GM12878 (cell line): ENCODE data around the gene CD84. TPM values are rescaled to one million over a fixed set of nuclear protein-coding genes. Genes with fewer than 3 reads are reported as not detected.

ENCODE experiments used
- ATAC-seq: fragments of 200-7000 bp; cut with Tn5 transposase; 3 replicates; pipeline ENCODE4 v1.9.1; 2020; ENCODE audit warnings: mild to moderate bottlenecking, moderate library complexity
- BruUV-seq: library from RNA; stranded (reverse); fragments of 400-500 nt; replicated peaks from 2 replicates; lab custom pipeline; 2021; lab: Mats Ljungman, UMichigan
- CTCF ChIA-PET: fragments of 300-600 bp; sonication (Branson Sonifier 250); formaldehyde crosslinking; extraction: SDS; loops from one replicate; lab custom pipeline; 2021; ENCODE audit warnings: inconsistent platforms; lab: Yijun Ruan, JAX
- POLR2A ChIA-PET: fragments of 350-600 bp; formaldehyde crosslinking; extraction: SDS; loops from one replicate; lab custom pipeline; 2021; ENCODE audit warnings: inconsistent platforms; lab: Charles Lee
- RAD21 ChIA-PET: fragments of 300-600 bp; sonication (Branson Sonifier 250); formaldehyde crosslinking; loops from one replicate; lab custom pipeline; 2023; ENCODE audit warnings: antibody characterized with exemption; ENCODE audit not compliant: unreplicated experiment; lab: Charles Lee
- SMC1A ChIA-PET: fragments of 300-600 bp; sonication (Branson Sonifier 250); formaldehyde crosslinking; loops from one replicate; lab custom pipeline; 2023; ENCODE audit not compliant: unreplicated experiment, uncharacterized antibody; lab: Charles Lee
- DNase-seq: peaks from one replicate; pipeline ENCODE4 v3.0.0-alpha.2; 2011; ENCODE audit warnings: low read depth, low spot score
- FAIRE-seq: peaks from 3 replicates; lab custom pipeline; 2011; peaks lifted over from hg19 to GRCh38; lab: Jason Lieb, UNC
- H2AFZ ChIP-seq: 2 replicates; pipeline ENCODE4 v1.6.0; 2011; ENCODE audit warnings: low read depth, low read length, control low read depth; ENCODE audit not compliant: control insufficient read depth
- H3K27ac ChIP-seq: 2 replicates; pipeline ENCODE4 v1.5.1; 2011; ENCODE audit warnings: control low read depth; ENCODE audit not compliant: control insufficient read depth, insufficient read depth
- H3K27me3 ChIP-seq, 2 experiments: replicated peaks in 1 of 2; 2 replicates each; pipeline versions ENCODE4 v1.6.0 to v1.6.1; 2011; ENCODE audit warnings: low read length in 1 of 2; ENCODE audit not compliant: control insufficient read depth in 2 of 2, insufficient read depth in 2 of 2
- H3K36me3 ChIP-seq, 2 experiments: 2 replicates each; pipeline ENCODE4 v1.5.1; 2011; ENCODE audit warnings: low read length in 1 of 2; ENCODE audit not compliant: control insufficient read depth in 2 of 2, insufficient read depth in 2 of 2
- H3K4me1 ChIP-seq: 2 replicates; pipeline ENCODE4 v1.6.1; 2011; ENCODE audit warnings: mild to moderate bottlenecking, low read length, moderate library complexity, mixed read lengths; ENCODE audit not compliant: control insufficient read depth, insufficient read depth
- H3K4me2 ChIP-seq: 2 replicates; pipeline ENCODE4 v1.6.0; 2011; ENCODE audit warnings: control low read depth; ENCODE audit not compliant: control insufficient read depth, insufficient read depth
- H3K4me3 ChIP-seq: fragments of 200-600 bp; sonication (generic); 2 replicates; pipeline ENCODE4 v1.5.1; 2016
- H3K79me2 ChIP-seq: 2 replicates; pipeline ENCODE4 v1.6.0; 2011; ENCODE audit warnings: low read length; ENCODE audit not compliant: control insufficient read depth, insufficient read depth
- H3K9ac ChIP-seq: 2 replicates; pipeline ENCODE4 v1.8.0; 2011; ENCODE audit warnings: low read length, control low read depth, mixed read lengths; ENCODE audit not compliant: control insufficient read depth, insufficient read depth
- H3K9me3 ChIP-seq: replicated peaks from 3 replicates; pipeline ENCODE4 v1.5.1; 2011; ENCODE audit warnings: mild to moderate bottlenecking, low read length; ENCODE audit not compliant: control insufficient read depth, insufficient read depth
- H4K20me1 ChIP-seq: 2 replicates; pipeline ENCODE4 v1.6.0; 2011; ENCODE audit not compliant: control insufficient read depth, insufficient read depth
- ASH2L ChIP-seq: fragments of 300-600, 200-600 bp; sonication (generic); IDR thresholded peaks from 2 replicates; pipeline ENCODE4 v1.6.1; 2017; ENCODE audit warnings: low read depth, mild to moderate bottlenecking, borderline replicate concordance
- BHLHE40 ChIP-seq, 2 experiments: fragments of 450-650 bp in 1 of 2; IDR thresholded peaks; 2 replicates each; pipeline ENCODE4 v1.6.1; 2011 to 2017; ENCODE audit warnings: low read depth in 2 of 2, borderline replicate concordance in 1 of 2, improper control_type of control experiment in 1 of 2, low read length in 1 of 2, mild to moderate bottlenecking in 1 of 2
- CREB1 ChIP-seq: IDR thresholded peaks from 2 replicates; pipeline ENCODE4 v1.6.1; 2012; ENCODE audit warnings: low read depth, mild to moderate bottlenecking, inconsistent platforms
- EED ChIP-seq: sonication (generic); IDR thresholded peaks from 2 replicates; pipeline ENCODE4 v1.6.1; 2016; ENCODE audit warnings: antibody characterized with exemption, low read depth
- FOXK2 ChIP-seq: fragments of 450-650 bp; IDR thresholded peaks from 2 replicates; pipeline ENCODE4 v1.6.1; 2017; ENCODE audit warnings: mild to moderate bottlenecking, moderate library complexity
- HDGF ChIP-seq: fragments of 450-650 bp; IDR thresholded peaks from 2 replicates; pipeline ENCODE4 v1.6.1; 2016; ENCODE audit warnings: antibody characterized with exemption
- MTA2 ChIP-seq: fragments of 450-650 bp; IDR thresholded peaks from 2 replicates; pipeline ENCODE4 v1.6.1; 2016; ENCODE audit warnings: low read depth, mild to moderate bottlenecking, moderate library complexity
- POLR2A ChIP-seq: IDR thresholded peaks from 2 replicates; pipeline ENCODE4 v1.6.1; 2011; ENCODE audit warnings: low read depth, mild to moderate bottlenecking, low read length
- POLR2AphosphoS5 ChIP-seq: IDR thresholded peaks from 2 replicates; pipeline ENCODE4 v1.6.1; 2011; ENCODE audit warnings: mild to moderate bottlenecking, low read length, inconsistent platforms
- RAD21 ChIP-seq: IDR thresholded peaks from 2 replicates; pipeline ENCODE4 v1.6.1; 2011; ENCODE audit warnings: mild to moderate bottlenecking, low read depth, low read length, moderate library complexity; ENCODE audit not compliant: insufficient read depth
- STAT3 ChIP-seq: IDR thresholded peaks from 2 replicates; pipeline ENCODE4 v1.6.1; 2011; ENCODE audit warnings: low read depth, low read length, improper control_type of control experiment
- TCF7 ChIP-seq: IDR thresholded peaks from 2 replicates; pipeline ENCODE4 v1.6.1; 2014; ENCODE audit warnings: antibody characterized with exemption, borderline replicate concordance
- ZSCAN29 ChIP-seq: fragments of 450-650 bp; IDR thresholded peaks from 2 replicates; pipeline ENCODE4 v1.6.1; 2017; ENCODE audit warnings: mild to moderate bottlenecking, moderate library complexity
- WGBS: methylation state at CpG from one replicate; pipeline ENCODE4 v1.1.6; 2016; ENCODE audit warnings: low lambda C conversion rate; ENCODE audit not compliant: insufficient replicate concordance, insufficient coverage; ENCODE audit errors: missing lambda C conversion rate; 5-methylcytosine and 5-hydroxymethylcytosine counted together
- in situ Hi-C: fragments of 300-500 bp; cut with MboI; formaldehyde crosslinking; loops from 9 replicates; pipeline ENCODE4 v1.14.3; 2018; ENCODE audit warnings: mixed read lengths
- intact Hi-C: fragments of 100-400 bp; cut with micrococcal nuclease; formaldehyde crosslinking; loops from one replicate; pipeline ENCODE4 v1.14.2; 2022; ENCODE audit not compliant: unreplicated experiment
- polyA plus RNA-seq, 11 experiments: library from polyadenylated mRNA; depleted of rRNA in 4 of 11; unstranded in 6 of 11; stranded (reverse) in 5 of 11; fragments of >200 nt; fragmentation: Nextera tagmentation in 4 of 11; fragmentation: Illumina TruSeq in 1 of 11; extraction: Ambion mirVana in 4 of 11; extraction: Trizol in 1 of 11; gene quantifications; 1 replicate in 1 of 11; 2 replicates in 10 of 11; pipeline versions ENCODE4 v1.2.1 to v1.2.3, GENCODE V29; 2011 to 2016; ENCODE audit warnings: inconsistent platforms in 2 of 11, missing spikeins in 2 of 11, low read depth in 1 of 11
- total RNA-seq, 4 experiments: library from RNA; depleted of rRNA in 3 of 4; stranded (reverse); fragments of >200 nt in 3 of 4; fragmentation: Illumina TruSeq in 1 of 4; extraction: Trizol in 1 of 4; gene quantifications; 2 replicates each; pipeline versions ENCODE4 v1.2.1 to v1.2.3, GENCODE V29; 2013 to 2021
- TF ChIP-seq, protein P1 (sequence below): IDR thresholded peaks from 2 replicates; pipeline ENCODE4 v1.6.1; 2012; ENCODE audit warnings: low read depth, low read length, improper control_type of control experiment
- TF ChIP-seq, protein P2 (sequence below): IDR thresholded peaks from 2 replicates; pipeline ENCODE4 v1.6.1; 2012; ENCODE audit warnings: mild to moderate bottlenecking, low read depth, low read length
- TF ChIP-seq, protein P3 (sequence below): IDR thresholded peaks from 2 replicates; pipeline ENCODE4 v1.6.1; 2011; ENCODE audit warnings: low read depth, mild to moderate bottlenecking, low read length, moderate library complexity, borderline replicate concordance; ENCODE audit errors: extremely low read depth

CD84 gene
- total and polyA plus RNA-seq, 10 of the 15 experiments (the other 5 are each of a cell fraction or from before 2014, with no cell fraction given): 3.4 to 20.3 (median 11.7) TPM

DNA sequence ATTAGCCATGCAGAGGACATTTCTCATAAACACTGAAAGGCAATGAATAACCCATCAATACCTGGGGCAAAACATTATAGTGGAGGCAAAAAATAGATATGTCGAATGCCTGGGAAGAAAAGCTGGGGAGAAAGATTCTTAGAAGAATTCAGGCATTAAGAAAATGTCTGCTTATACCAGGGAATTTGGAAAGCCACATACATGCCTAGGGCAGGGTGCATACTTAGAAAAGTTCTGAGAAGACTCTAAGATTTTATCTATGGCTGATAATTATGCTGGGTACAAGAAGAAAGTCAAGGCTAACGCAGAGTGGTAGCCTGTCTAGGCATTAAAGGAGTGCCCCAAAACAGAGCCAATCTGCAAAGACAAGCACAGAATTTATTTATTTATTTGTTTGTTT lies 74.6 kb downstream of the CD84 start:
- H3K4me3 ChIP-seq: no peak overlapping the region
- H3K79me2 ChIP-seq: peaks cover 41% of the 10 kb centered on the region
- SMC1A ChIA-PET: interaction anchor here (0.8 to 2.6 kb wide), 4 partner anchors 10 to 51 kb away, joined by 3 to 10 read pairs (median 4); no protein-coding TSS in a partner anchor
- intact Hi-C loops (no loop called here), in situ Hi-C loops (no loop called here)
- H3K27ac ChIP-seq: no peak overlapping the region
- CTCF ChIA-PET: no interaction called here
- no peak for TF ChIP-seq POLR2A
- no peak for TF ChIP-seq EED
- no peak for TF ChIP-seq CREB1
- no peak for TF ChIP-seq ZSCAN29
- no peak for TF ChIP-seq RAD21
- TF ChIP-seq MTA2: no peak
- TF ChIP-seq POLR2AphosphoS5: no peak
- TF ChIP-seq FOXK2: no peak
- TF ChIP-seq, protein P1, sequence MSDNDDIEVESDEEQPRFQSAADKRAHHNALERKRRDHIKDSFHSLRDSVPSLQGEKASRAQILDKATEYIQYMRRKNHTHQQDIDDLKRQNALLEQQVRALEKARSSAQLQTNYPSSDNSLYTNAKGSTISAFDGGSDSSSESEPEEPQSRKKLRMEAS: no peak
- no peak for TF ChIP-seq TCF7
- TF ChIP-seq, protein P2, sequence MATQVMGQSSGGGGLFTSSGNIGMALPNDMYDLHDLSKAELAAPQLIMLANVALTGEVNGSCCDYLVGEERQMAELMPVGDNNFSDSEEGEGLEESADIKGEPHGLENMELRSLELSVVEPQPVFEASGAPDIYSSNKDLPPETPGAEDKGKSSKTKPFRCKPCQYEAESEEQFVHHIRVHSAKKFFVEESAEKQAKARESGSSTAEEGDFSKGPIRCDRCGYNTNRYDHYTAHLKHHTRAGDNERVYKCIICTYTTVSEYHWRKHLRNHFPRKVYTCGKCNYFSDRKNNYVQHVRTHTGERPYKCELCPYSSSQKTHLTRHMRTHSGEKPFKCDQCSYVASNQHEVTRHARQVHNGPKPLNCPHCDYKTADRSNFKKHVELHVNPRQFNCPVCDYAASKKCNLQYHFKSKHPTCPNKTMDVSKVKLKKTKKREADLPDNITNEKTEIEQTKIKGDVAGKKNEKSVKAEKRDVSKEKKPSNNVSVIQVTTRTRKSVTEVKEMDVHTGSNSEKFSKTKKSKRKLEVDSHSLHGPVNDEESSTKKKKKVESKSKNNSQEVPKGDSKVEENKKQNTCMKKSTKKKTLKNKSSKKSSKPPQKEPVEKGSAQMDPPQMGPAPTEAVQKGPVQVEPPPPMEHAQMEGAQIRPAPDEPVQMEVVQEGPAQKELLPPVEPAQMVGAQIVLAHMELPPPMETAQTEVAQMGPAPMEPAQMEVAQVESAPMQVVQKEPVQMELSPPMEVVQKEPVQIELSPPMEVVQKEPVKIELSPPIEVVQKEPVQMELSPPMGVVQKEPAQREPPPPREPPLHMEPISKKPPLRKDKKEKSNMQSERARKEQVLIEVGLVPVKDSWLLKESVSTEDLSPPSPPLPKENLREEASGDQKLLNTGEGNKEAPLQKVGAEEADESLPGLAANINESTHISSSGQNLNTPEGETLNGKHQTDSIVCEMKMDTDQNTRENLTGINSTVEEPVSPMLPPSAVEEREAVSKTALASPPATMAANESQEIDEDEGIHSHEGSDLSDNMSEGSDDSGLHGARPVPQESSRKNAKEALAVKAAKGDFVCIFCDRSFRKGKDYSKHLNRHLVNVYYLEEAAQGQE: no peak
- no peak for TF ChIP-seq HDGF
- TF ChIP-seq, protein P3, sequence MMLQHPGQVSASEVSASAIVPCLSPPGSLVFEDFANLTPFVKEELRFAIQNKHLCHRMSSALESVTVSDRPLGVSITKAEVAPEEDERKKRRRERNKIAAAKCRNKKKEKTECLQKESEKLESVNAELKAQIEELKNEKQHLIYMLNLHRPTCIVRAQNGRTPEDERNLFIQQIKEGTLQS: no peak
- no peak for TF ChIP-seq STAT3
- no peak for TF ChIP-seq ASH2L
- TF ChIP-seq BHLHE40 (IDR thresholded peaks at IDR 0.05; ENCODE audit: borderline replicate concordance in 1 of 2, low read depth in 2 of 2, low read length in 1 of 2): no peak
- ATAC-seq: no peak
- no peak overlapping the region for H3K9ac ChIP-seq
- peaks cover 0 to 9% of the 10 kb centered on the region in 2 experiments; a peak in 3 of 4 replicates for H3K36me3 ChIP-seq
- H3K4me1 ChIP-seq: no peaks in the 10 kb centered on the region
- no peak overlapping the region for H2AFZ ChIP-seq
- H3K4me2 ChIP-seq: no peak overlapping the region
- RAD21 ChIA-PET: no interaction called here
- no peak for FAIRE-seq
- 94% methylated on average over 2 of the region's 2 CpGs for WGBS
- H3K9me3 ChIP-seq: peaks cover 30% of the 10 kb centered on the region
- no peaks in the 10 kb centered on the region for H3K27me3 ChIP-seq
- no peak for DNase-seq
- no peaks in the 10 kb centered on the region for H4K20me1 ChIP-seq
- POLR2A ChIA-PET: no interaction called here
- no TSS peak for BruUV-seq
